ENCODE data around the gene PHLPP2. TPM values are rescaled to one million over a fixed set of nuclear protein-coding genes. Genes with fewer than 3 reads are reported as not detected.

PHLPP2 gene
- total RNA-seq, 1 experiment from 2014 or later, result 20.6 TPM

DNA sequence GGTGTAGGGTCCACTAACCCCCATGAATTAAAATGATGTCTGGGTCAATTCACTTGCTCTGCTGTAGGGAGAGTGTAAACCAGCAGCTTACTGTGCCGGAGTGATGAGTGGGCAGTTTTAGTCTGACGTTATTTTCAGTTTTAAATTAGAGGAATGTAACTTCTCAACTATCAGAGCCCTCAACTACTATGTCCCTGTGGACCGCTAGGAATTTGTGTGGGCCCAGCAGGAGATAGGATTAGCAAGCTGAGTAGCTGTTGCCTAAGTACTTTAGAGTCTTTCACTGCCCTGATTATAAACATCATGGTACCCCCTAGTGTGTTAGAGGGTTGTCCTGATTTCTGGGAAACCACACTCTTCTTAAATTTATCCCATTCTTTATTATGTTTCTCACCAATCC, 87.1 kb downstream of the PHLPP2 start:
- Histone ChIP-seq H3K4me3 (ENCODE audit: low read depth, low read length) (no peak overlapping the region), H3K9me3 (no peaks in the 10 kb centered on the region), H3K4me1 (no peaks in the 10 kb centered on the region), H3K36me3 (ENCODE audit: control insufficient read depth, insufficient read depth, low read length) (no peaks in the 10 kb centered on the region; the same call in none of the 2 replicates), H3K27me3 (replicated peaks; ENCODE audit: control insufficient read depth, insufficient read depth, low read length) (no peaks in the 10 kb centered on the region)
- H3K27me3 Mint-ChIP-seq (ENCODE audit: insufficient read depth, unreplicated experiment), result no peaks in the 10 kb centered on the region
- H3K36me3 Mint-ChIP-seq (ENCODE audit: insufficient read depth, unreplicated experiment), result peaks cover 48% of the 10 kb centered on the region
- TF ChIP-seq, protein P1, sequence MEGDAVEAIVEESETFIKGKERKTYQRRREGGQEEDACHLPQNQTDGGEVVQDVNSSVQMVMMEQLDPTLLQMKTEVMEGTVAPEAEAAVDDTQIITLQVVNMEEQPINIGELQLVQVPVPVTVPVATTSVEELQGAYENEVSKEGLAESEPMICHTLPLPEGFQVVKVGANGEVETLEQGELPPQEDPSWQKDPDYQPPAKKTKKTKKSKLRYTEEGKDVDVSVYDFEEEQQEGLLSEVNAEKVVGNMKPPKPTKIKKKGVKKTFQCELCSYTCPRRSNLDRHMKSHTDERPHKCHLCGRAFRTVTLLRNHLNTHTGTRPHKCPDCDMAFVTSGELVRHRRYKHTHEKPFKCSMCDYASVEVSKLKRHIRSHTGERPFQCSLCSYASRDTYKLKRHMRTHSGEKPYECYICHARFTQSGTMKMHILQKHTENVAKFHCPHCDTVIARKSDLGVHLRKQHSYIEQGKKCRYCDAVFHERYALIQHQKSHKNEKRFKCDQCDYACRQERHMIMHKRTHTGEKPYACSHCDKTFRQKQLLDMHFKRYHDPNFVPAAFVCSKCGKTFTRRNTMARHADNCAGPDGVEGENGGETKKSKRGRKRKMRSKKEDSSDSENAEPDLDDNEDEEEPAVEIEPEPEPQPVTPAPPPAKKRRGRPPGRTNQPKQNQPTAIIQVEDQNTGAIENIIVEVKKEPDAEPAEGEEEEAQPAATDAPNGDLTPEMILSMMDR (IDR thresholded peaks at IDR 0.05; ENCODE audit: insufficient read depth in 1 of 2, low read depth in 1 of 2, low read length in 1 of 2, severe bottlenecking in 1 of 2, unreplicated experiment in 1 of 2), result no peak
- no peak overlapping the region for H3K4me3 Mint-ChIP-seq (ENCODE audit: unreplicated experiment)
- ChIA-PET POLR2A (no interaction called here), CTCF (interaction anchor here (0.5 kb wide), 1 partner anchor 1184 kb away, joined by 5 read pairs; no protein-coding TSS in a partner anchor)
- no peaks in the 10 kb centered on the region for H3K9me3 Mint-ChIP-seq (ENCODE audit: unreplicated experiment)
- intact Hi-C loops (cut with micrococcal nuclease; ENCODE audit: unreplicated experiment), result no loop called here
- BruUV-seq (replicated peaks), result no TSS peak
- no peak for DNase-seq
- H3K27ac Mint-ChIP-seq (ENCODE audit: unreplicated experiment), result no peak overlapping the region
- no peaks in the 10 kb centered on the region for H3K4me1 Mint-ChIP-seq (ENCODE audit: low read depth, unreplicated experiment)

- TF ChIP-seq, protein P1 (IDR thresholded peaks at IDR 0.05; ENCODE audit: insufficient read depth in 1 of 2, low read depth in 1 of 2, low read length in 1 of 2, severe bottlenecking in 1 of 2, unreplicated experiment in 1 of 2), result no peak
- H3K27ac Mint-ChIP-seq (ENCODE audit: unreplicated experiment), result no peak overlapping the region
- Histone ChIP-seq H3K27me3 (replicated peaks; ENCODE audit: control insufficient read depth, insufficient read depth, low read length) (no peaks in the 10 kb centered on the region), H3K4me3 (ENCODE audit: low read depth, low read length) (no peak overlapping the region), H3K4me1 (peaks cover 7% of the 10 kb centered on the region), H3K9me3 (no peaks in the 10 kb centered on the region), H3K36me3 (ENCODE audit: control insufficient read depth, insufficient read depth, low read length) (peaks cover 4% of the 10 kb centered on the region)
- BruUV-seq (replicated peaks), result TSS peak; percentile 11
- peaks cover 61% of the 10 kb centered on the region for H3K36me3 Mint-ChIP-seq (ENCODE audit: insufficient read depth, unreplicated experiment)
- no peaks in the 10 kb centered on the region for H3K27me3 Mint-ChIP-seq (ENCODE audit: insufficient read depth, unreplicated experiment)
- intact Hi-C loops (cut with micrococcal nuclease; ENCODE audit: unreplicated experiment), result no loop called here
- no peak overlapping the region for H3K4me3 Mint-ChIP-seq (ENCODE audit: unreplicated experiment)
- no peak for DNase-seq
- ChIA-PET POLR2A (no interaction called here), CTCF (no interaction called here)
- no peaks in the 10 kb centered on the region for H3K9me3 Mint-ChIP-seq (ENCODE audit: unreplicated experiment)
- no peaks in the 10 kb centered on the region for H3K4me1 Mint-ChIP-seq (ENCODE audit: low read depth, unreplicated experiment)
Measured at GRCh38 chr16:71635632-71636031, 88.9 kb downstream of the PHLPP2 start.

DNA sequence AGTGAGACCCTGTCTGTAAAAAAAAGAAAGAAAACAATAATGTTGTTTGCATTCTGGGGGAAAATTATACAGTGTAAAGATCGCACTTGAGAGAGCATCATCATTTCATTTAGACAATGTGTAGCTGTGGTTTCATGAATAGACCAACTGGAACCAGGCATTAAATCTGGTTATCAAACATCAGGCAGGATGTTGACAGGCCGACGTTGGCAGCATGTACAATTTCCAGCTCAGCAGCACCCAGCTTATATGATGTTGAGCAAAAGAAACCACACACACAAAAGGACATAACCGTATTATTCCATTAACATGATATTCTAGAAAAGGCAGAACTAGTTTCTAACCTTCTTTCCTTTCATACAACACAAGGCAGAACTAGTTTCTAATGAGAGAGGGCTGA, 92.7 kb downstream of the PHLPP2 start:
- peaks cover 77% of the 10 kb centered on the region for H3K36me3 Mint-ChIP-seq (ENCODE audit: insufficient read depth, unreplicated experiment)
- Histone ChIP-seq H3K4me3 (ENCODE audit: low read depth, low read length) (no peak overlapping the region), H3K36me3 (ENCODE audit: control insufficient read depth, insufficient read depth, low read length) (peaks cover 10% of the 10 kb centered on the region), H3K9me3 (no peaks in the 10 kb centered on the region), H3K4me1 (peaks cover 13% of the 10 kb centered on the region), H3K27me3 (replicated peaks; ENCODE audit: control insufficient read depth, insufficient read depth, low read length) (no peaks in the 10 kb centered on the region)
- no peaks in the 10 kb centered on the region for H3K27me3 Mint-ChIP-seq (ENCODE audit: insufficient read depth, unreplicated experiment)
- TF ChIP-seq, protein P1 (IDR thresholded peaks at IDR 0.05; ENCODE audit: insufficient read depth in 1 of 2, low read depth in 1 of 2, low read length in 1 of 2, severe bottlenecking in 1 of 2, unreplicated experiment in 1 of 2), result no peak
- H3K27ac Mint-ChIP-seq (ENCODE audit: unreplicated experiment), result no peak overlapping the region
- intact Hi-C loops (cut with micrococcal nuclease; ENCODE audit: unreplicated experiment), result no loop called here
- no TSS peak for BruUV-seq (replicated peaks)
- no peak overlapping the region for H3K4me3 Mint-ChIP-seq (ENCODE audit: unreplicated experiment)
- H3K4me1 Mint-ChIP-seq (ENCODE audit: low read depth, unreplicated experiment), result peaks cover 9% of the 10 kb centered on the region
- ChIA-PET CTCF (no interaction called here), POLR2A (no interaction called here)
- no peaks in the 10 kb centered on the region for H3K9me3 Mint-ChIP-seq (ENCODE audit: unreplicated experiment)
- DNase-seq, result no peak
